Right ventricle myocardium inferior (tissue), 1 donor: ENCODE data around the gene PTPN7. TPM values are rescaled to one million over a fixed set of nuclear protein-coding genes. Genes with fewer than 3 reads are reported as not detected.

ENCODE experiments used
- ATAC-seq: fragments of 200-7000 bp; cut with Tn5 transposase; one replicate; pipeline ENCODE4 v1.9.1; 2020; ENCODE audit warnings: mild to moderate bottlenecking, moderate library complexity
- DNase-seq: peaks from one replicate; pipeline ENCODE4 v3.0.0; 2021; ENCODE audit errors: missing footprints
- intact Hi-C: fragments of 100-400 bp; cut with DNase I; formaldehyde crosslinking; loops from one replicate; pipeline ENCODE4 v1.11.0; 2022
- total RNA-seq: library from RNA; stranded (reverse); fragmentation: NEBNext Ultra II Directional; extraction: Animal tissue kit (Norgen Biotek cat#: 25700); gene quantifications from one replicate; pipeline ENCODE4 v1.2.1, GENCODE V29; 2021
- donor health status: DM: no; HTN: yes; CAD: no; lungs with severe emphysema.

The PTPN7 gene
- total RNA-seq, 1 donor from 2014 or later: 0.51 TPM

- DNase-seq (no peak), ATAC-seq (no peak)
- intact Hi-C loops: no loop called here
Measured at GRCh38 chr1:202101184-202101583, 59.2 kb downstream of the PTPN7 start.

Other genes with a start within 250 kb of the PTPN7 start
- 10.8 TPM for gene LMOD1, start 214.1 kb downstream of the PTPN7 start, total RNA-seq
- gene TIMM17A, start 205.1 kb downstream of the PTPN7 start, total RNA-seq: 83.6 TPM
- gene RNPEP, start 178.0 kb downstream of the PTPN7 start, total RNA-seq: 18.7 TPM
- gene ELF3, start 150.0 kb downstream of the PTPN7 start, total RNA-seq: 0.54 TPM
- 0.08 TPM for gene GPR37L1, start 37.7 kb downstream of the PTPN7 start, total RNA-seq
- gene ARL8A, start 15.9 kb downstream of the PTPN7 start, total RNA-seq: 64.6 TPM
- 4.1 TPM for gene LGR6, start 33.2 kb upstream of the PTPN7 start, total RNA-seq
- gene UBE2T, start 181.3 kb upstream of the PTPN7 start, total RNA-seq: 16.0 TPM
- 594 TPM for gene PPP1R12B, start 188.1 kb upstream of the PTPN7 start, total RNA-seq